WTC11 (cell line): ENCODE data around the gene LAGE3. TPM values are rescaled to one million over a fixed set of nuclear protein-coding genes. Genes with fewer than 3 reads are reported as not detected.

Experiments
- ATAC-seq: fragments of 200-7000 bp; cut with Tn5 transposase; 2 replicates; pipeline ENCODE4 v1.10.0; 2021; ENCODE audit warnings: mild to moderate bottlenecking, moderate library complexity
- CTCF ChIA-PET: fragments of 300-600 bp; sonication (Branson Sonifier 250); formaldehyde crosslinking; loops from one replicate; lab custom pipeline; 2021; ENCODE audit warnings: antibody characterized with exemption; lab: Charles Lee
- POLR2A ChIA-PET: fragments of 350-600 bp; sonication (Branson Sonifier 250); formaldehyde crosslinking; loops from one replicate; lab custom pipeline; 2021; ENCODE audit warnings: antibody characterized with exemption; lab: Charles Lee
- DNase-seq: peaks from one replicate; pipeline ENCODE4 v3.0.0; 2021; ENCODE audit warnings: low spot score
- H3K27ac Mint-ChIP-seq: 2 replicates; pipeline ENCODE4 v1.8.0; 2021; ENCODE audit warnings: mixed read lengths
- H3K27me3 Mint-ChIP-seq: 2 replicates; pipeline ENCODE4 v1.8.0; 2021; ENCODE audit warnings: low read depth, mild to moderate bottlenecking, moderate library complexity, mixed read lengths
- H3K36me3 Mint-ChIP-seq: 2 replicates; pipeline ENCODE4 v1.8.0; 2021; ENCODE audit warnings: mixed read lengths
- H3K4me1 Mint-ChIP-seq: 2 replicates; pipeline ENCODE4 v1.8.0; 2022; ENCODE audit warnings: mixed read lengths
- H3K4me3 Mint-ChIP-seq: 2 replicates; pipeline ENCODE4 v1.8.0; 2021; ENCODE audit warnings: mild to moderate bottlenecking, moderate library complexity, mixed read lengths
- H3K9me3 Mint-ChIP-seq: 2 replicates; pipeline ENCODE4 v1.8.0; 2021; ENCODE audit warnings: mixed read lengths
- ATF1 ChIP-seq: sonication (generic); formaldehyde crosslinking; IDR thresholded peaks from 2 replicates; pipeline ENCODE4 v1.8.1; 2023; ENCODE audit warnings: mild to moderate bottlenecking, moderate library complexity, missing genetic modification reagents
- CBFB ChIP-seq: sonication (generic); formaldehyde crosslinking; IDR thresholded peaks from 2 replicates; pipeline ENCODE4 v1.8.1; 2022; ENCODE audit warnings: mild to moderate bottlenecking, low read depth, missing genetic modification reagents
- CREM ChIP-seq: sonication (generic); formaldehyde crosslinking; IDR thresholded peaks from 2 replicates; pipeline ENCODE4 v1.8.1; 2022; ENCODE audit warnings: mild to moderate bottlenecking, missing genetic modification reagents, moderate library complexity
- ETV6 ChIP-seq: sonication (generic); formaldehyde crosslinking; IDR thresholded peaks from 2 replicates; pipeline ENCODE4 v1.8.1; 2022; ENCODE audit warnings: mild to moderate bottlenecking, missing genetic modification reagents
- GRHL2 ChIP-seq: fragments of 250-450 bp; sonication (Bioruptor Pico); IDR thresholded peaks from 2 replicates; pipeline ENCODE4 v1.8.0; 2022; ENCODE audit warnings: mild to moderate bottlenecking, moderate library complexity; ENCODE audit not compliant: insufficient replicate concordance, severe bottlenecking
- HMGA2 ChIP-seq: fragments of 250-450 bp; sonication (Bioruptor Pico); IDR thresholded peaks from 2 replicates; pipeline ENCODE4 v1.4.0; 2021; ENCODE audit warnings: mild to moderate bottlenecking, moderate library complexity
- NR2C2 ChIP-seq: sonication (generic); formaldehyde crosslinking; IDR thresholded peaks from 2 replicates; pipeline ENCODE4 v1.8.0; 2022; ENCODE audit warnings: mild to moderate bottlenecking, missing genetic modification reagents
- SMAD3 ChIP-seq: sonication (generic); formaldehyde crosslinking; IDR thresholded peaks from 2 replicates; pipeline ENCODE4 v1.8.0; 2022; ENCODE audit warnings: missing genetic modification reagents, mild to moderate bottlenecking, borderline replicate concordance
- SMAD4 ChIP-seq: sonication (generic); formaldehyde crosslinking; IDR thresholded peaks from 2 replicates; pipeline ENCODE4 v1.8.0; 2022; ENCODE audit warnings: mild to moderate bottlenecking, missing genetic modification reagents
- SP1 ChIP-seq: sonication (generic); formaldehyde crosslinking; conservative IDR thresholded peaks from 2 replicates; pipeline ENCODE4 v1.8.1; 2022; ENCODE audit warnings: missing genetic modification reagents
- TEAD4 ChIP-seq: sonication (generic); formaldehyde crosslinking; IDR thresholded peaks from 2 replicates; pipeline ENCODE4 v1.8.0; 2022; ENCODE audit warnings: mild to moderate bottlenecking, missing genetic modification reagents
- ZNF121 ChIP-seq: sonication (generic); formaldehyde crosslinking; IDR thresholded peaks from 2 replicates; pipeline ENCODE4 v1.8.0; 2023; ENCODE audit warnings: missing genetic modification reagents
- ZNF232 ChIP-seq: sonication (generic); formaldehyde crosslinking; IDR thresholded peaks from 2 replicates; pipeline ENCODE4 v1.8.0; 2022; ENCODE audit warnings: mild to moderate bottlenecking, missing genetic modification reagents
- ZNF317 ChIP-seq: sonication (generic); formaldehyde crosslinking; IDR thresholded peaks from 2 replicates; pipeline ENCODE4 v1.8.1; 2023; ENCODE audit warnings: low read depth, mild to moderate bottlenecking, moderate library complexity, missing genetic modification reagents, borderline replicate concordance
- ZNF416 ChIP-seq: fragments of 250-450 bp; sonication (Bioruptor Pico); IDR thresholded peaks from 2 replicates; pipeline ENCODE4 v1.9.0; 2021; ENCODE audit warnings: mild to moderate bottlenecking, inconsistent platforms
- total RNA-seq: library from RNA; stranded (reverse); gene quantifications from 3 replicates; pipeline ENCODE4 v1.2.3, GENCODE V29; 2021
- TF ChIP-seq, protein P1 (sequence below): fragments of 250-450 bp; sonication (Bioruptor Pico); IDR thresholded peaks from 2 replicates; pipeline ENCODE4 v1.9.0; 2021; ENCODE audit warnings: mild to moderate bottlenecking
- TF ChIP-seq, protein P2 (sequence below): sonication (generic); formaldehyde crosslinking; IDR thresholded peaks from 2 replicates; pipeline ENCODE4 v1.8.1; 2022; ENCODE audit warnings: low read depth, mild to moderate bottlenecking, moderate library complexity, missing genetic modification reagents, borderline replicate concordance
- TF ChIP-seq, protein P3 (sequence below): sonication (generic); formaldehyde crosslinking; IDR thresholded peaks from 2 replicates; pipeline ENCODE4 v1.8.0; 2023; ENCODE audit warnings: missing genetic modification reagents
- TF ChIP-seq, protein P4 (sequence below): sonication (generic); formaldehyde crosslinking; IDR thresholded peaks from 2 replicates; pipeline ENCODE4 v1.8.1; 2023; ENCODE audit warnings: mild to moderate bottlenecking, missing genetic modification reagents

LAGE3 gene
- total RNA-seq, 1 experiment from 2014 or later, result 46.1 TPM

DNA sequence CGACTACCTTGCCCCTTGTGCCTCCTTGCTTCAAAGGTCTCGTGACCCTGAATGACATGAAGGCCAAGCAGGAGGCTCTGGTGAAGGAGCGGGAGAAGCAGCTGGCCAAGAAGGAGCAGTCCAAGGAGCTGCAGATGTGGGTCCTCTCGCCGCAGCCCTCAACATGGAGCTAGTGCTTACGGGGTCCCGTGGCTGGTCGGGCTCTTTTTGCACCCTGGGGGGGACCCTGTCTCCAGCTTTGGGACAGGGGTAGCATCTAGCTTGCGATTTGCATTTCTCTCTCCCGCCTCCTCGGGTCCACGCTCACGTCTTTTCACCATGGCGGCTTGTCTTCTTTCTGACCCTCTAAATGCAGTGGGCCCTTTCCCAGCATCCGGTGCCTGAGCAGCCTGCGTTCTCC is 33.3 kb downstream of the LAGE3 start (continued):
- TF ChIP-seq, protein P1, sequence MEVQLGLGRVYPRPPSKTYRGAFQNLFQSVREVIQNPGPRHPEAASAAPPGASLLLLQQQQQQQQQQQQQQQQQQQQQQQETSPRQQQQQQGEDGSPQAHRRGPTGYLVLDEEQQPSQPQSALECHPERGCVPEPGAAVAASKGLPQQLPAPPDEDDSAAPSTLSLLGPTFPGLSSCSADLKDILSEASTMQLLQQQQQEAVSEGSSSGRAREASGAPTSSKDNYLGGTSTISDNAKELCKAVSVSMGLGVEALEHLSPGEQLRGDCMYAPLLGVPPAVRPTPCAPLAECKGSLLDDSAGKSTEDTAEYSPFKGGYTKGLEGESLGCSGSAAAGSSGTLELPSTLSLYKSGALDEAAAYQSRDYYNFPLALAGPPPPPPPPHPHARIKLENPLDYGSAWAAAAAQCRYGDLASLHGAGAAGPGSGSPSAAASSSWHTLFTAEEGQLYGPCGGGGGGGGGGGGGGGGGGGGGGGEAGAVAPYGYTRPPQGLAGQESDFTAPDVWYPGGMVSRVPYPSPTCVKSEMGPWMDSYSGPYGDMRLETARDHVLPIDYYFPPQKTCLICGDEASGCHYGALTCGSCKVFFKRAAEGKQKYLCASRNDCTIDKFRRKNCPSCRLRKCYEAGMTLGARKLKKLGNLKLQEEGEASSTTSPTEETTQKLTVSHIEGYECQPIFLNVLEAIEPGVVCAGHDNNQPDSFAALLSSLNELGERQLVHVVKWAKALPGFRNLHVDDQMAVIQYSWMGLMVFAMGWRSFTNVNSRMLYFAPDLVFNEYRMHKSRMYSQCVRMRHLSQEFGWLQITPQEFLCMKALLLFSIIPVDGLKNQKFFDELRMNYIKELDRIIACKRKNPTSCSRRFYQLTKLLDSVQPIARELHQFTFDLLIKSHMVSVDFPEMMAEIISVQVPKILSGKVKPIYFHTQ (CRISPR knock-in tag), result no peak
- no peak for TF ChIP-seq SMAD3
- no peak for TF ChIP-seq ZNF121 (CRISPR knock-in tag)
- TF ChIP-seq CBFB, result no peak
- TF ChIP-seq HMGA2 (CRISPR knock-in tag), result no peak
- no peak for TF ChIP-seq ZNF317
- no peak for TF ChIP-seq ETV6 (CRISPR knock-in tag)
- TF ChIP-seq CREM (CRISPR knock-in tag), result no peak
- TF ChIP-seq ZNF416 (CRISPR knock-in tag), result no peak
- no peak for TF ChIP-seq SP1
- TF ChIP-seq, protein P2, sequence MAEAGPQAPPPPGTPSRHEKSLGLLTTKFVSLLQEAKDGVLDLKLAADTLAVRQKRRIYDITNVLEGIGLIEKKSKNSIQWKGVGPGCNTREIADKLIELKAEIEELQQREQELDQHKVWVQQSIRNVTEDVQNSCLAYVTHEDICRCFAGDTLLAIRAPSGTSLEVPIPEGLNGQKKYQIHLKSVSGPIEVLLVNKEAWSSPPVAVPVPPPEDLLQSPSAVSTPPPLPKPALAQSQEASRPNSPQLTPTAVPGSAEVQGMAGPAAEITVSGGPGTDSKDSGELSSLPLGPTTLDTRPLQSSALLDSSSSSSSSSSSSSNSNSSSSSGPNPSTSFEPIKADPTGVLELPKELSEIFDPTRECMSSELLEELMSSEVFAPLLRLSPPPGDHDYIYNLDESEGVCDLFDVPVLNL, result no peak

DNA sequence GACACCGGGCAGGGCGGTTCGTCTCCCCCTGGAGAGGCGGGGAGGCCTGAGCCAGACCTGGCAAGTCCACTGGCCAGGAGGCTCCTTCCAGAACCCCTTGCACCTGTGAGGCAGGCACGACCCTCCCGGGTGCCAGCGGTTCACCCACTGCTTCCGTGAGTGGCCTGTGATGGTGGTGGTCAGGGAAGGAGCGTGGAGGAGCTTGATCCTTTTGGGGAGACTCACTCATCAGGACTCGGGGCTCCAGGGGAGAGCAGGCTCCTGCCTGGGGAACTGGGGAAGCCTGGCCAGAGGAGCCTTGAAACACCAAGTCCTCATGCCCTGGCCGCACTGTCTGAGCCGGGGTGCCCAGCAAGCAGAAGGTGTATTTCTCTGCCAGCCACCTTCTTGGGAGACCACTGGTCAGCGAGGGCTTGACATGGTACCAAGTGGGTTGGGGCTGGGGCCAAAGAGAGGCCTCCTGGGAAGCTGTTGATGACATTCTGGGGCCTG is 34.3 kb downstream of the LAGE3 start:
- no peak overlapping the region for H3K27ac Mint-ChIP-seq
- TF ChIP-seq, protein P3, sequence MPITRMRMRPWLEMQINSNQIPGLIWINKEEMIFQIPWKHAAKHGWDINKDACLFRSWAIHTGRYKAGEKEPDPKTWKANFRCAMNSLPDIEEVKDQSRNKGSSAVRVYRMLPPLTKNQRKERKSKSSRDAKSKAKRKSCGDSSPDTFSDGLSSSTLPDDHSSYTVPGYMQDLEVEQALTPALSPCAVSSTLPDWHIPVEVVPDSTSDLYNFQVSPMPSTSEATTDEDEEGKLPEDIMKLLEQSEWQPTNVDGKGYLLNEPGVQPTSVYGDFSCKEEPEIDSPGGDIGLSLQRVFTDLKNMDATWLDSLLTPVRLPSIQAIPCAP, result no peak
- TF ChIP-seq NR2C2 (CRISPR knock-in tag), result no peak
- TF ChIP-seq GRHL2 (CRISPR knock-in tag), result no peak
- TF ChIP-seq CREM (CRISPR knock-in tag), result no peak
- TF ChIP-seq ZNF232 (CRISPR knock-in tag), result no peak
- TF ChIP-seq CBFB, result no peak
- TF ChIP-seq ATF1 (CRISPR knock-in tag), result no peak
- no peak for TF ChIP-seq TEAD4 (CRISPR knock-in tag)
- no peak for TF ChIP-seq SMAD4 (CRISPR knock-in tag)
- TF ChIP-seq, protein P4, sequence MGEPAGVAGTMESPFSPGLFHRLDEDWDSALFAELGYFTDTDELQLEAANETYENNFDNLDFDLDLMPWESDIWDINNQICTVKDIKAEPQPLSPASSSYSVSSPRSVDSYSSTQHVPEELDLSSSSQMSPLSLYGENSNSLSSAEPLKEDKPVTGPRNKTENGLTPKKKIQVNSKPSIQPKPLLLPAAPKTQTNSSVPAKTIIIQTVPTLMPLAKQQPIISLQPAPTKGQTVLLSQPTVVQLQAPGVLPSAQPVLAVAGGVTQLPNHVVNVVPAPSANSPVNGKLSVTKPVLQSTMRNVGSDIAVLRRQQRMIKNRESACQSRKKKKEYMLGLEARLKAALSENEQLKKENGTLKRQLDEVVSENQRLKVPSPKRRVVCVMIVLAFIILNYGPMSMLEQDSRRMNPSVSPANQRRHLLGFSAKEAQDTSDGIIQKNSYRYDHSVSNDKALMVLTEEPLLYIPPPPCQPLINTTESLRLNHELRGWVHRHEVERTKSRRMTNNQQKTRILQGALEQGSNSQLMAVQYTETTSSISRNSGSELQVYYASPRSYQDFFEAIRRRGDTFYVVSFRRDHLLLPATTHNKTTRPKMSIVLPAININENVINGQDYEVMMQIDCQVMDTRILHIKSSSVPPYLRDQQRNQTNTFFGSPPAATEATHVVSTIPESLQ (CRISPR knock-in tag), result no peak
- H3K4me1 Mint-ChIP-seq, result no peaks in the 10 kb centered on the region
- H3K4me3 Mint-ChIP-seq, result peak overlapping the region; percentile 42
- no peaks in the 10 kb centered on the region for H3K9me3 Mint-ChIP-seq
- no peaks in the 10 kb centered on the region for H3K27me3 Mint-ChIP-seq
- no peak for DNase-seq
- ChIA-PET POLR2A (no interaction called here), CTCF (no interaction called here)
- H3K36me3 Mint-ChIP-seq, result peaks cover 15% of the 10 kb centered on the region
- ATAC-seq, result no peak
